GM18861 (cell line): Measurements from ENCODE around the gene CCDC14.
"Not testable (repeated sequence)": the region's sequence is repeated elsewhere in the genome, so short reads cannot be mapped to it uniquely, and the experiment has no call there.

Experiments used
- ATAC-seq: cut with Tn5 transposase; IDR thresholded peaks from one replicate; pipeline ENCODE4 v1.9.1; 2021; ENCODE audit not compliant: unreplicated experiment

The CCDC14 gene

DNA sequence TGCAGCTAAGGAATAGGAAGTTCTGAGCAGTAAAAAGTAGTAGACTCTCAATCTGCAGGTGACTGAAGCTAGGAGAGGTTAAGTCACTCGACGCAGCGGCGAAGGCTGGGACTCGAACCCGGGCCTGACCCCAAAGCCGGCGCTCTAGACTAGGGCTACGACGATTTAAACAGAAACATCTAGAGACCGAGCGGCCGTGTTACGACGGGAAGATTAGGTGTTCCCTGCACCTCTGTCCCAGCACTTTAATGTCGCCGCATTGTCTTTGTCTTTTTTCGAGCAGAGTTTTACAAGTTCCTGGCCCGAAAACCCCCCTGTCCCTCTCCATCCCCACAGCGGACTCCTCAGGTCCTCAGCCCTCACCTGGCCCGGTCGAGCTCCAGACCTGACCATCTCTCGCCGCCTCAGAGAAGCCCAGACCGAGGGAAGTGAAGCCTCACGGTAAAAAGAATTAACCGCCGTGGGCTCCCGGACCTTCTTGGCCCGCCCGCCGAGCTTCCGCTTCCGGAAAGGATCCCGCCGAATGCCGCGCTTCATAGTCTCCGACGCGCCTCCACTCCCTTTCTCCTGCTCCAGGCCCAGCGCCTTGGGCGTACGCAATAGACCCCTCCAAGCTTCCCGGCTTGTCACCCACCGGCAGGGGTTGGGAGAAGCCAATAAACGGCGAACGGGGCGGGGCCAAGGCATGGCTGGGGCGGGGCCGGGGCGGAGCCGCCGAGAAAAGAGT is at the start of gene CCDC14:
Gene CCDC14, minus strand, starts transcription at position 449 of the 727 bp plus-strand sequence. Its CDS starts 56 bp downstream, at position 393.
- peak; percentile 63 for ATAC-seq

DNA sequence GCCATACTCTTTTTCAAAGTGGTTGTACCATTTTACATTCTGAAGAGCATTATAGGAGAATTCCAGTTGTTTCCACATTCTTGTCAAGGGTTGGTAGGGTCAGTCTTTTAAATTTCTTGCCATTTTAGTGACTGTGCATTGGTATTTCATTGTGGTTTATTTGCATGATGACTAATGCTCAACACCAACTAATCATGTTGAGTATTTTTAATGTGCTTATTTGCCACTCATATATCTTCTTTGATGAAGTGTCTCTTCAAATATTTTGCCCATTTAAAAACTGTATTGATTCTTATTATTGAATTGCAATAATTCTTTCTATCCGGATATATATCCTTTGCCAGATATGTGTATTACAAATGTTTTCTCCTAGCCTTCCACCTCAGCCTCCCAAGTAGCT is 47.3 kb upstream of the CCDC14 start:
- ATAC-seq, result not testable (repeated sequence)

DNA sequence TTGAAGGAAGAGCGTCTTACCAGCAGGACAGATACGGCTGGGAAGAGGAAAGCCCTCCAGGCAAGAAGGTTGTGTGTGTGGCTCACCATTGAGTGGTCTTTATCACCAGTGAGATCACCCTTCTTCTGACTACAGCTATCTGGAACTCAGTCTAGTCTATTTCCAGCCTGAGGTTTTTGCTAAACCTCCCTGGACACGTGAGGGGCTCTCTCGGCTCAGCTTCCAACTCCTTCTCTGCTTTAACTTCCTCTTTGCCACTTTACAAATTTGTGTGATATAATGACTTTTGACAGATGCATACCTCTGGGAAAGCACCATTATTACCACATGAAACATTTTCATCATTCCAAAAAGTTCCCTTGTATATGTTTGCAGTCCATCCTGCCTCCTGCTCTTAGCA is 46.2 kb upstream of the CCDC14 start:
- no peak for ATAC-seq

DNA sequence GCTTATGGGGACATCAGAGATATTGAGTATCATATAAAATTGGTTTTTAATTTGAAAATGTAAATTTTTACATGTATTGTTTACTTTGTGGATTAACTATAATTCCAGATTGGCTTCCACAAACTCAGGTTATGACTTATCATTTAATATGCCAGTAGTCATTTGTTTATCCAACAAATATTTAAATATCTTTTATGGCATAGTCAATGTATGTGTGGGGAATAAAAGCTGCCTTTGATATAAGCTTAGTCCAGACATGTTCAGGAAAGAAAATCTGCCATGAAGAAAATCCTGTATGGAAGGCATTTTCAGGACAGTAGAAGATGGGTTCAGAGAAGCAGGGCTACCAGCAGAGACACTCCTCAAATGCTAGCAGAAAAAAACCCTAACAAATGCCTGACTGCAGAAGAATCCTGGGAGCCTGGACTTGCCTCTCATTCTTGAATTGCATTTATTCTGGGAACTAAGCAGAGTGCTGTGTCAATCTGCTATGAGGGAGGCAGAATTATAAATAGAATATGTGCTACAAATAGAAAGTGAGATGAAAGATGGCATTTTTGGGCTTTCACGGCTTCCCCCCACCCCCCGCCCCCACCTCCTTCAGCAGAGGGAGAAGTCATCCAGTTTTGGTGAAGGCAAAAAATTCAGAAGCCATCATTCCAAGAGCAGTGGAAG is 41.5 kb upstream of the CCDC14 start:
- ATAC-seq, result not testable (repeated sequence)

- not testable (repeated sequence) for ATAC-seq
Measured at GRCh38 chr3:124001366-124001765, 40.3 kb upstream of the CCDC14 start.

DNA sequence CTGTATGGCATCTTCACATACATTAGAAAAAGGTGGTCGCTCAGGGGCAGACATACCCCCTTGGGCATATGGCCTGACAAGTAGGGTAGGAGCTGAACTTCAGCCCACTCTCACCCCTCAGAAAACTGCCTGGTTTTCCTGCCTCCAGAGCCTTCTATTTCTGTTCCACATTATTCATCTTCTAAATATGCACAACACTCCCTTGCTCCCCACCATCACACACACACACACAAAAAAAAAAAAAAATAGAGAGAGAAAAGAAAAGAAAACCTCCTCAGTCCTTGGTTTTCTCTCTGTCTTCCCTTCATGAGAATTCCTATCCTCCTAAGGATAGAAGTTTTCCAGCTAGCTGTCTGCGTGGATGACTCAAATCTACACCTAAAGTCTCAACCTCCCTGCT is 36.5 kb upstream of the CCDC14 start:
- no peak for ATAC-seq

GRCh38 chr3:123993818-123994217 is 32.8 kb upstream of the CCDC14 start:
- no peak for ATAC-seq

GRCh38 chr3:123991730-123992588 is 30.9 kb upstream of the CCDC14 start, which contains the start of gene ROPN1:
Gene ROPN1 (minus strand): TSS chr3:123992124. CDS start chr3:123980481, 11,643 bp downstream.
- ATAC-seq, result not testable (repeated sequence)

- ATAC-seq, result no peak
Measured at GRCh38 chr3:123986427-123986826, 25.4 kb upstream of the CCDC14 start.

DNA sequence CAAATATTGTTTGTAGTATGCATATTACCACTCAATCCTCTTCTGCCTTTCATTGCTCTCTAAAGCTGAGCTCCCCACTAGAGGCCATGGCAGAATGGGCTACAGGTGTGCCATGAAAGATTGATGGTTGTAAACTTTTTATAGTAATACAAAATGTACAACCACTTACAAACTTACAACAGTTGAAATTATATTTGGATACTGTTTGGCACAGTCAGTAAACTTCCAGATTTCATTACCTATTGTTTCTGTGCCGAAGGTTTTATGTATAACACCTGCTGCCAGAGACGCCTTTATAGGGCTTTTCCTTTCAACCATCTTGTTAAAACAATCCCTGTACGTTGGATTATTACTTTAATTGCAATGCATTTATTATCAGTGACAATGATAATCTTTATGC is 23.9 kb upstream of the CCDC14 start:
- ATAC-seq, result no peak

DNA sequence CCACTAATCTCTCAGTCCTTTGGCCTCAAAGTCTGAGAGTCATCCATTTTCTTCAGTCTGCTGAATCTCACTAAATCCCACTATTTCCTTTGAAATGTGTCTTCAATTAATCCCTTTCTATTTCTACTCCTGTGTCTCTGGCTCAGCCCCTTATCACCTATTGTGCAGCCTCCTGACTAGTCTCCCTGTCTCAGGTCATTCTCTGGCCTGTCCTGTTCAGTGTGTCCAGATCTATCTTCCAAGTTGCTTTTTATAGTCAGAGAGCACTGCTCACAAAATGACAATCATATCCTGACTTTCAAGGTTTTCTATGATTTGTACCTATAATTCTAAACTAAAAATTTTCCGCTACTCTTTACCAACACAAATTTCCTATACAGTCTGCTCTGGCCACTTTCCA is 23.3 kb upstream of the CCDC14 start:
- no peak for ATAC-seq

- ATAC-seq, result not testable (repeated sequence)
Measured at GRCh38 chr3:123981317-123981716, 20.3 kb upstream of the CCDC14 start.

DNA sequence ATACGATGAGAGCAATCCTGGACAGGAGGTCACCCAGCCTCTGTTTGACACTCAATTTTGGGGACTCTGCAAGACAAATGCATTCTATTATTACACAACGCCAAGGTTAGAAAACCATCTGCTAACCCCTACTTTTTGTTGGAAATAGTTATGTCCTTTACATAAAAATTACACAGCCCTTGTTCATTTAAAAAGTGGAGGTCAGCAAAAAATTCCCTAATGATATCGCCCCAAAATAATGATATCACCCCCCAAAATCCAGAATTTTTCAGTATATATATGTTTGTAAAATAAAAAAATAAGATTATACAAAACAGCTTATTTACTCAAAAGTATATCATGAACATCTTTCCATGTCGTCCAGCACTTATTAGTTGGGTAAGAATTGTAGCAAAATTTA is 19.5 kb upstream of the CCDC14 start:
- no peak for ATAC-seq

DNA sequence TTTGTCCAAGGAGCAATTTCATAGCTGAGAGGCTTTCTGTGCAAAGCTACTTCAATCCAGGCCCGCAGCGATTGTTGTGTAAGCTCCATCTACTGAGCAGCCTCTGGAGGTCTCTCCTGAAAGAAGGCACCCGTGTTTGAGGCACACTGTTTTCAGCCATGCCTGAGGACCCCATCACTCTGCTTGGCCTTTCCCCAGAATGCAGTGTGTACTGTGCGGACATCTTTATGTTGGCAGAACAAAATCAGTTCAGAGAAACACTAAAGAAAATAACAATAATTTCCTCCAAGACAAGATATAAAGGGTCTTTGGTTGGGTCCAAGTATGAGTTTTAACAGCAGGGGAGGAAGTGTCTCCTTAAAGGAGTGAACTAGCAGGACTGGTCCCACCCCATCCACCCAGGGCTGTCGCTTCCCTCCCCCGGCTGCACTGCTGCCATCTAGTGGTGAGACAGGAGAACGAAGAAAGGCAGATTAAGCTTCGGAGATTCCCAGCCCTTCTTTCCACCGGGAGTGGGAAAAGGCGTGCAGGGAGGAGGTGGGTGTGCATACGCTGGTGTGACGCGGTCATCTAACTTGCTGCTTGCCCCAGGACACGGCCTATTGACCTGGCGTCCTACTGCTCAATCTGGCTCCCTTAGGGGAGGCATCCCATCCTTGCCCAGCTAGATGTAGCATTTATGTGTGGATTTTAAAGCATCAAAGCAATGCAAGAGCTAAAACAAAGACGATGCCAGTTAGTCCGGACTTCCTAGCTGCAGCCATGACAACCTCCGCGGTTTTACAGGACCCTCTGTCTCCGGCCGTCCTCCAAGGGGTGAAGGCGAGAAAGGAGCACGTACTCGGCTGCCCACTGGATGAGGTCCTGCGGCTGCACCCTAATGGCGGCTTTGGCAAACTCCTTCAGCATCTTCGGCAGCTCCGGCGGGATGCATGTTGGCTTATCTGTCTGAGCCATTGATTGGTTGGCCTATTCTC is 18.8 kb upstream of the CCDC14 start:
- not testable (repeated sequence) for ATAC-seq

GRCh38 chr3:123976904-123977303 is 15.9 kb upstream of the CCDC14 start:
- ATAC-seq, result not testable (repeated sequence)

DNA sequence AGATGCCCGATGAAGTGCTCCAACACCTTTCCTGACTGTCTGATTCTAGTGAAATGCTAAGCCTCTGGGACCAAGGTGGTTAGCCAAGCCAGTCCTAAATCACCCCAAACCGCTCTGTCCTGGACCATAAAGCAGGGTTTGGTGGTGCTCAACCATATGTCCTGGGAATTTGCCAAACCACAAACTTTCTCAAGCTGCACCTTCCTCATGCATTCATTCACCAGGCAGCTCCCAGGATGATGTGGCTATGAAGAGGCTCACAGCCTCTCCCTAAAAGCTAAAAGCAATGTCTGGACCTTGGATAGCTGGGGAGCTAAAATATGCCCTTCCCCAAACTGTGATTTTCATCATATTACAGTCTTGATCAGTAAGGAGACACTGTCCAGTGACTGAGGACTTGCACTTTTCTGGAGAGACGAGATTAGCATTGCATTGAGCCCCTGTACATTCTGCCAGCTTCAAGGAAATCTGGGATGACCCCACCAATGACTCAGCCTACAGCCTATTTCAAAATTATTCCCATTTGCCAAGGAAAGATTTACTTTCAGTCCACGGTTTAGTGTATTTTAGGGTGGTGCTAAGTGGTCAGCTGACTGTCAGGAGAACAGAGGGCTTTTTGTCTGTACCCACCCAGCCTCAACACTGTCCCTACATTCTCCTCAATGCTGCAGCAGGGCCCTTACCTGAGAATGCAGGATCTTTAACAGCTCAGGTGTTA is 15.3 kb upstream of the CCDC14 start:
- ATAC-seq, result not testable (repeated sequence)

- ATAC-seq, result not testable (repeated sequence)
Measured at GRCh38 chr3:123975030-123975429, 14.0 kb upstream of the CCDC14 start.

DNA sequence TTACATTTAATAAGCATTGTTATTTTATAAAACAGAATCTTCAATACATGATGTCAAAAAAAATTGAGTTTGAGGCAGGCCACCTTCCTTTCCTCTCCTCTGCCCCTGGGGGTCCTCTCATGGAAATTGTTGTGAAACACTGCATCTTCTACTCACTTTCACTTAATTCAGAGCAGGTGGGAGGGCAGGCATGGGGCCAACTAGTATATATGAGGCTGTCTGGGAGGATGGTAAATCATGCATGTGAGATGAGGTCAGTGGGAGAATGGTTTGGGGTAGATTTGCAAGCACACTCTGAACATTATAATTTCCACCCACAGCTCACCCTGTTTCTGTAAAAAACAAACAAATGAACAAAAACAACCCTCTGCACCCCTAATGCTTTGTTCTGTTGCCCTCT is 10.4 kb upstream of the CCDC14 start:
- ATAC-seq, result no peak

DNA sequence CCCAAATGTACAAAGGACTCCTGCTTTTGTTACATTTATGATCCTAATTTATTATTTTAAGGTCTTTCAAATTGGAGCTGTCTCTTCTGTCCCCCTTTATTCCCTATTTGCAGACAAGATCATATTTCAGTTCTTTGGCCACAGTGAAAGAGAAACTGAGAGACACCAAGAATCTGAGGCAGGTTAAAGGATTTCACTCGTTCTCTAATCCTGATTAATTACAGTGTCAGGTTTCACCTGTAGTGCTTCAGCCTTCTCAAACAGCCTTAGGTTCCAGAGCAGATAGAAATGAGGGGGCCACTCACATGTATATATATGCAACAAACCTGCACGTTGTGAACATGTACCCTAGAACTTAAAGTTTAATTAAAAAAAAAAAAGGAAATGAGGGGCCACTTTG is 6.2 kb upstream of the CCDC14 start:
- ATAC-seq, result not testable (repeated sequence)

DNA sequence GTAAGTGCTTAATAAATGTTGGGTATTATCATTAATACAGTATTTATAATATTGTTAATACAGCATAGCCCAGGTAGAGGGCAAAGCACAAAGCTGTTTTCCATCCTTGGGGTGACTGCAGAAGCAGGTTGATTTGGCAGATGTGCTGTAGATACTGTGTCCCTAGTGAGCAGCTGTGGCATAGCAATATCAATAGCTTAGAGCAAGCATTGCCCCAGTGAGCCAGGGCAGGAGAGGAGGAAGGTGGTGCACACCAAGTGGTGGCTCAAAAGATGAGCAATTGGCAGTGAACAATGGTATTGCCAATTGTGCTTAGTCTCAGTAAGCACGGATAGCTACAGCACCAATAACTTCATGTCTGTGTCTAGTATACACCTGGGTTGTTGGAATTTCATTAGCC is 5.8 kb upstream of the CCDC14 start:
- ATAC-seq, result not testable (repeated sequence)
